ENCODE measurements around the gene DLGAP4.

DLGAP4 gene

DNA sequence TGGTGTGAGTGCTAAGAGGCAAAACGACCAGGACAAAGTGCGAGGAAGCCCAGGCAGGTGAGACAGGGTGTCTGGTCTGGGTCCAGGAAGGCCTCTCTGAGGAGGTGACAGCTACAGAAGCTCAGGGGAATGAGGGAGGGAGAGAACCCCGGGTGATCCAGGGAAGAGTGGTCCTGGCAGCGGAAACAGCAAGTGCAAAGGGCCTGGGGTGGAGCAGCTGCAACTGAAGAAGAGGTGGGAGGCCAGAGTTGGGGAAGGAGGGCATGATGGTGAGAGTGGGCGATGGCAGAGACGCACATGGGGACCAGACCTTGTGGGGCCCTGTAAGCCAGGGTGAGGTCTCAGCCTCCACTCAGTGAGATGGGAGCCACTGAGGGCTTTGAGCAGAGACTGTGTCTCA, 45.8 kb downstream of the DLGAP4 start:
- TF ChIP-seq ZFP3 (CRISPR knock-in tag; IDR thresholded peaks at IDR 0.05) (no peak), CSRNP3 (CRISPR knock-in tag; IDR thresholded peaks at IDR 0.05) (no peak), BACH2 (CRISPR knock-in tag; IDR thresholded peaks at IDR 0.05; ENCODE audit: borderline replicate concordance) (no peak), SNAI2 (CRISPR knock-in tag; IDR thresholded peaks at IDR 0.05) (no peak), TSHZ2 (CRISPR knock-in tag; IDR thresholded peaks at IDR 0.05) (no peak), ZNF565 (CRISPR knock-in tag; conservative IDR thresholded peaks at IDR 0.05; ENCODE audit: low read depth) (no peak), ZFP30 (CRISPR knock-in tag; IDR thresholded peaks at IDR 0.05) (no peak), PPARA (CRISPR knock-in tag; IDR thresholded peaks at IDR 0.05; ENCODE audit: borderline replicate concordance) (no peak), CSDC2 (CRISPR knock-in tag; IDR thresholded peaks at IDR 0.05) (no peak), ZNF70 (CRISPR knock-in tag; IDR thresholded peaks at IDR 0.05) (no peak)
- no peak for ATAC-seq

- no peak for ATAC-seq
- TF ChIP-seq PATZ1 (CRISPR knock-in tag; IDR thresholded peaks at IDR 0.05; ENCODE audit: borderline replicate concordance): no peak
- TF ChIP-seq ARNTL (CRISPR knock-in tag; IDR thresholded peaks at IDR 0.05; ENCODE audit: borderline replicate concordance, low read depth): no peak
- no peak for TF ChIP-seq TCF4 (CRISPR knock-in tag; IDR thresholded peaks at IDR 0.05; ENCODE audit: borderline replicate concordance)
- TF ChIP-seq GLIS3 (CRISPR knock-in tag; IDR thresholded peaks at IDR 0.05): no peak
- no peak for TF ChIP-seq ISL1 (CRISPR knock-in tag; IDR thresholded peaks at IDR 0.05)
- no peak for TF ChIP-seq SNAI2 (CRISPR knock-in tag; IDR thresholded peaks at IDR 0.05)
These were observed 46.9 kb downstream of the DLGAP4 start for GRCh38 chr20:36352843-36353553.

DNA sequence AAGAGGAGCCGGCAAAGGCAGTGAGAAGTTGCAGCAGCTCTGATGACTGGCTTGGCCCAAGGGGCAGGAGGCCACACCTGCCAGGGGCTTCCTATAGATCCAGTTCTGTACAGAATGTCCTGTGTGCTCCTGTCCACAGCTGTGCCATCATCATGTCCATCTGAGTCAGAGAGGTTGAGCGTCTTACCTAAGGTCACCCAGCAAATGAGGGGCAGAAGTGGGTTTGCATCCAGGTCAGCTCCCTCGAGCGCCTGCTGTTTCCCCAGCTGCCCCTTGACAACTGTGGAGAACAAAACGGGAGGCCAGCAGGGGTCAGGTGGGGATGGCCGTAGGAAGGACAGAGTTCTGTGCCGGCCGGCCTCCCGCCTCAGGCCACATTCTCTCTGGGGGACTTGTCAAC, 47.6 kb downstream of the DLGAP4 start:
- TF ChIP-seq, protein P1, sequence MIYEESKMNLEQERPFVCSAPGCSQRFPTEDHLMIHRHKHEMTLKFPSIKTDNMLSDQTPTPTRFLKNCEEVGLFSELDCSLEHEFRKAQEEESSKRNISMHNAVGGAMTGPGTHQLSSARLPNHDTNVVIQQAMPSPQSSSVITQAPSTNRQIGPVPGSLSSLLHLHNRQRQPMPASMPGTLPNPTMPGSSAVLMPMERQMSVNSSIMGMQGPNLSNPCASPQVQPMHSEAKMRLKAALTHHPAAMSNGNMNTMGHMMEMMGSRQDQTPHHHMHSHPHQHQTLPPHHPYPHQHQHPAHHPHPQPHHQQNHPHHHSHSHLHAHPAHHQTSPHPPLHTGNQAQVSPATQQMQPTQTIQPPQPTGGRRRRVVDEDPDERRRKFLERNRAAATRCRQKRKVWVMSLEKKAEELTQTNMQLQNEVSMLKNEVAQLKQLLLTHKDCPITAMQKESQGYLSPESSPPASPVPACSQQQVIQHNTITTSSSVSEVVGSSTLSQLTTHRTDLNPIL (CRISPR knock-in tag; IDR thresholded peaks at IDR 0.05; ENCODE audit: low read depth): no peak
- no peak for TF ChIP-seq SNAI2 (CRISPR knock-in tag; IDR thresholded peaks at IDR 0.05)
- TF ChIP-seq BACH2 (CRISPR knock-in tag; IDR thresholded peaks at IDR 0.05; ENCODE audit: borderline replicate concordance): no peak
- no peak for TF ChIP-seq TCF4 (CRISPR knock-in tag; IDR thresholded peaks at IDR 0.05; ENCODE audit: borderline replicate concordance)
- no peak for TF ChIP-seq TSHZ2 (CRISPR knock-in tag; IDR thresholded peaks at IDR 0.05)
- no peak for TF ChIP-seq RARB (CRISPR knock-in tag; IDR thresholded peaks at IDR 0.05)
- no peak for TF ChIP-seq PPARA (CRISPR knock-in tag; IDR thresholded peaks at IDR 0.05; ENCODE audit: borderline replicate concordance)
- no peak for TF ChIP-seq PATZ1 (CRISPR knock-in tag; IDR thresholded peaks at IDR 0.05; ENCODE audit: borderline replicate concordance)
- no peak for TF ChIP-seq ZNF565 (CRISPR knock-in tag; conservative IDR thresholded peaks at IDR 0.05; ENCODE audit: low read depth)
- TF ChIP-seq ZNF8 (CRISPR knock-in tag; IDR thresholded peaks at IDR 0.05): no peak
- no peak for TF ChIP-seq ZFP3 (CRISPR knock-in tag; IDR thresholded peaks at IDR 0.05)
- no peak for TF ChIP-seq ZC3H10 (CRISPR knock-in tag; IDR thresholded peaks at IDR 0.05)
- no peak for TF ChIP-seq ZNF70 (CRISPR knock-in tag; IDR thresholded peaks at IDR 0.05)
- TF ChIP-seq CSRNP3 (CRISPR knock-in tag; IDR thresholded peaks at IDR 0.05): no peak
- no peak for TF ChIP-seq CSDC2 (CRISPR knock-in tag; IDR thresholded peaks at IDR 0.05)
- ATAC-seq: no peak

Data from SK-N-SH treated with all-trans-retinoic acid at 6 μM for 48 hours (cell line).